HepG2 (cell line): Measurements from ENCODE around the gene ZBP1. TPM values are rescaled to one million over a fixed set of nuclear protein-coding genes. Genes with fewer than 3 reads are reported as not detected.

Experiments
- FOSL2 ChIP-seq: sonication (generic); formaldehyde crosslinking; IDR thresholded peaks from 2 replicates; pipeline ENCODE4 v1.4.0; 2020; ENCODE audit warnings: missing genetic modification reagents
- IRX3 ChIP-seq: sonication (generic); formaldehyde crosslinking; IDR thresholded peaks from 2 replicates; pipeline ENCODE4 v1.8.1; 2023; ENCODE audit warnings: mild to moderate bottlenecking, low read depth, missing genetic modification reagents, borderline replicate concordance
- MAZ ChIP-seq, 2 experiments: sonication (generic) in 1 of 2; formaldehyde crosslinking in 1 of 2; IDR thresholded peaks; 2 replicates each; pipeline versions ENCODE4 v1.5.0 to v1.6.1; 2012 to 2020; ENCODE audit warnings: low read depth in 2 of 2, mild to moderate bottlenecking in 2 of 2, borderline replicate concordance in 1 of 2, improper control_type of control experiment in 1 of 2, low read length in 1 of 2, missing genetic modification reagents in 1 of 2, moderate library complexity in 1 of 2
- MLLT10 ChIP-seq: sonication (generic); formaldehyde crosslinking; IDR thresholded peaks from 2 replicates; pipeline ENCODE4 v1.4.0; 2020; ENCODE audit warnings: missing genetic modification reagents
- NR2C2 ChIP-seq: sonication (generic); formaldehyde crosslinking; IDR thresholded peaks from 2 replicates; pipeline ENCODE4 v1.4.0; 2020; ENCODE audit warnings: missing genetic modification reagents, mild to moderate bottlenecking, moderate library complexity, borderline replicate concordance
- PLRG1 ChIP-seq: fragments of 450-650 bp; conservative IDR thresholded peaks from 2 replicates; pipeline ENCODE4 v1.6.1; 2016
- POLR2AphosphoS2 ChIP-seq: IDR thresholded peaks from 2 replicates; pipeline ENCODE4 v1.6.1; 2011; ENCODE audit warnings: low read depth, low read length, improper control_type of control experiment
- REL ChIP-seq: sonication (generic); formaldehyde crosslinking; conservative IDR thresholded peaks from 2 replicates; pipeline ENCODE4 v1.8.0; 2022; ENCODE audit warnings: mild to moderate bottlenecking, missing genetic modification reagents, moderate library complexity
- RFX5 ChIP-seq: IDR thresholded peaks from 2 replicates; pipeline ENCODE4 v1.6.1; 2011; ENCODE audit warnings: low read depth, low read length, improper control_type of control experiment
- SNAPC4 ChIP-seq: sonication (generic); formaldehyde crosslinking; IDR thresholded peaks from 2 replicates; pipeline ENCODE4 v1.4.0; 2020; ENCODE audit warnings: mild to moderate bottlenecking, missing genetic modification reagents
- TRIM24 ChIP-seq: sonication (generic); formaldehyde crosslinking; IDR thresholded peaks from 2 replicates; pipeline ENCODE4 v1.8.0; 2022; ENCODE audit warnings: mild to moderate bottlenecking, missing genetic modification reagents
- XRCC5 ChIP-seq: fragments of 200-400 bp; formaldehyde crosslinking; optimal IDR thresholded peaks from 2 replicates; pipeline ENCODE3; 2017; ENCODE audit warnings: mild to moderate bottlenecking, low read length
- ZFAT ChIP-seq: sonication (generic); formaldehyde crosslinking; conservative IDR thresholded peaks from 2 replicates; pipeline ENCODE4 v1.8.1; 2023; ENCODE audit warnings: missing genetic modification reagents, inconsistent platforms
- ZKSCAN1 ChIP-seq: fragments of 150-350 bp; IDR thresholded peaks from 2 replicates; pipeline ENCODE4 v1.6.1; 2014; ENCODE audit warnings: low read length
- ZNF460 ChIP-seq: sonication (generic); formaldehyde crosslinking; IDR thresholded peaks from 2 replicates; pipeline ENCODE4 v1.5.1; 2020; ENCODE audit warnings: missing genetic modification reagents, mild to moderate bottlenecking, borderline replicate concordance
- ZNF501 ChIP-seq: sonication (generic); formaldehyde crosslinking; IDR thresholded peaks from 2 replicates; pipeline ENCODE4 v1.5.1; 2020; ENCODE audit warnings: mild to moderate bottlenecking, moderate library complexity, missing genetic modification reagents
- ZNF543 ChIP-seq: sonication (generic); formaldehyde crosslinking; IDR thresholded peaks from 2 replicates; pipeline ENCODE4 v1.4.0; 2020; ENCODE audit warnings: mild to moderate bottlenecking, missing genetic modification reagents
- ZNF564 ChIP-seq: sonication (generic); formaldehyde crosslinking; IDR thresholded peaks from 2 replicates; pipeline ENCODE4 v1.8.1; 2023; ENCODE audit warnings: mild to moderate bottlenecking, missing genetic modification reagents
- ZNF720 ChIP-seq: sonication (generic); formaldehyde crosslinking; IDR thresholded peaks from 2 replicates; pipeline ENCODE4 v1.4.0; 2020; ENCODE audit warnings: missing genetic modification reagents
- ZSCAN12 ChIP-seq: sonication (generic); formaldehyde crosslinking; IDR thresholded peaks from 2 replicates; pipeline ENCODE4 v1.9.0; 2021; ENCODE audit warnings: mild to moderate bottlenecking, missing genetic modification reagents
- ZZZ3 ChIP-seq: sonication (generic); formaldehyde crosslinking; IDR thresholded peaks from 2 replicates; pipeline ENCODE4 v1.4.0; 2020; ENCODE audit warnings: missing genetic modification reagents, mild to moderate bottlenecking, borderline replicate concordance
- polyA plus RNA-seq, 8 experiments: library from polyadenylated mRNA; depleted of rRNA in 3 of 8; stranded (reverse) in 7 of 8; unstranded in 1 of 8; fragments of >200 nt; fragmentation: Illumina TruSeq in 4 of 8; extraction: Trizol in 4 of 8; gene quantifications; 2 replicates each; pipeline versions ENCODE4 v1.2.1 to v1.2.3, GENCODE V29; 2011 to 2016; ENCODE audit warnings: low read depth in 4 of 8, missing spikeins in 1 of 8, mixed read lengths in 1 of 8; ENCODE audit not compliant: insufficient read depth in 1 of 8
- total RNA-seq, 5 experiments: library from RNA; depleted of rRNA; stranded (reverse); fragments of >200 nt; fragmentation: Illumina TruSeq; extraction: Trizol; gene quantifications; 2 replicates each; pipeline ENCODE4 v1.2.3, GENCODE V29; 2016; ENCODE audit warnings: low read depth in 1 of 5
- TF ChIP-seq, protein P1 (sequence below): sonication (generic); formaldehyde crosslinking; IDR thresholded peaks from 2 replicates; pipeline ENCODE4 v1.4.0; 2020; ENCODE audit warnings: mild to moderate bottlenecking, missing genetic modification reagents
- TF ChIP-seq, protein P2 (sequence below): sonication (generic); formaldehyde crosslinking; IDR thresholded peaks from 2 replicates; pipeline ENCODE4 v1.5.0; 2020; ENCODE audit warnings: missing genetic modification reagents

Gene ZBP1
- total and polyA plus RNA-seq, 2 of the 13 experiments (the other 11 are each of a cell fraction or from before 2014, with no cell fraction given), result not detected

GRCh38 chr20:57555457-57556184 is 64.6 kb downstream of the ZBP1 start (continued):
- TF ChIP-seq SNAPC4, result no peak
- TF ChIP-seq, protein P1, sequence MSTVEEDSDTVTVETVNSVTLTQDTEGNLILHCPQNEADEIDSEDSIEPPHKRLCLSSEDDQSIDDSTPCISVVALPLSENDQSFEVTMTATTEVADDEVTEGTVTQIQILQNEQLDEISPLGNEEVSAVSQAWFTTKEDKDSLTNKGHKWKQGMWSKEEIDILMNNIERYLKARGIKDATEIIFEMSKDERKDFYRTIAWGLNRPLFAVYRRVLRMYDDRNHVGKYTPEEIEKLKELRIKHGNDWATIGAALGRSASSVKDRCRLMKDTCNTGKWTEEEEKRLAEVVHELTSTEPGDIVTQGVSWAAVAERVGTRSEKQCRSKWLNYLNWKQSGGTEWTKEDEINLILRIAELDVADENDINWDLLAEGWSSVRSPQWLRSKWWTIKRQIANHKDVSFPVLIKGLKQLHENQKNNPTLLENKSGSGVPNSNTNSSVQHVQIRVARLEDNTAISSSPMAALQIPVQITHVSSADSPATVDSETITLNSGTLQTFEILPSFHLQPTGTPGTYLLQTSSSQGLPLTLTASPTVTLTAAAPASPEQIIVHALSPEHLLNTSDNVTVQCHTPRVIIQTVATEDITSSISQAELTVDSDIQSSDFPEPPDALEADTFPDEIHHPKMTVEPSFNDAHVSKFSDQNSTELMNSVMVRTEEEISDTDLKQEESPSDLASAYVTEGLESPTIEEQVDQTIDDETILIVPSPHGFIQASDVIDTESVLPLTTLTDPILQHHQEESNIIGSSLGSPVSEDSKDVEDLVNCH (CRISPR knock-in tag), result no peak
- no peak for TF ChIP-seq ZNF720 (CRISPR knock-in tag)
- TF ChIP-seq ZNF564 (CRISPR knock-in tag), result no peak
- TF ChIP-seq MAZ (IDR thresholded peaks at IDR 0.05; ENCODE audit: borderline replicate concordance, low read depth, low read length), result no peak; the same call in 1 of the 2 replicates
- TF ChIP-seq MAZ (CRISPR knock-in tag; IDR thresholded peaks at IDR 0.05; ENCODE audit: low read depth), result 0 out of 2 replicates have a peak, but pooled peaks have one; percentile 18
- TF ChIP-seq ZNF543 (CRISPR knock-in tag), result 0 out of 2 replicates have a peak, but pooled peaks have one; percentile 41
- TF ChIP-seq ZKSCAN1, result no peak
- no peak for TF ChIP-seq ZZZ3 (CRISPR knock-in tag)
- TF ChIP-seq IRX3 (CRISPR knock-in tag), result no peak
- TF ChIP-seq POLR2AphosphoS2, result no peak
- TF ChIP-seq RFX5, result peak; percentile 43
- TF ChIP-seq PLRG1, result no peak
- no peak for TF ChIP-seq TRIM24 (CRISPR knock-in tag)
- no peak for TF ChIP-seq ZNF460 (CRISPR knock-in tag)
- TF ChIP-seq MLLT10, result no peak
- no peak for TF ChIP-seq XRCC5
- no peak for TF ChIP-seq REL
- TF ChIP-seq, protein P2, sequence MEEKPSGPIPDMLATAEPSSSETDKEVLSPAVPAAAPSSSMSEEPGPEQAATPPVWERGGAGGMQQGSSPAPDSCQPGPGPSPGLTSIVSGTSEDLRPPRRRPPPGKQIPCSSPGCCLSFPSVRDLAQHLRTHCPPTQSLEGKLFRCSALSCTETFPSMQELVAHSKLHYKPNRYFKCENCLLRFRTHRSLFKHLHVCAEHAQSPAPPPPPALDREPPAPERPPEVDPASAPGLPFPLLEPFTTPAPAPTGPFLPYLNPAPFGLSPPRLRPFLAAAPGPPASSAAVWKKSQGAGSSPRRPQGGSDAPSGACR (CRISPR knock-in tag), result no peak
- TF ChIP-seq NR2C2 (CRISPR knock-in tag), result 0 out of 2 replicates have a peak, but pooled peaks have one; percentile 32
- TF ChIP-seq ZNF501 (CRISPR knock-in tag), result peak; percentile 67
- TF ChIP-seq FOSL2 (CRISPR knock-in tag), result peak; percentile 67
- TF ChIP-seq ZFAT (CRISPR knock-in tag), result no peak
- TF ChIP-seq ZSCAN12 (CRISPR knock-in tag), result no peak
